GM12872 (cell line): ENCODE results near the gene ASCL1.

Experiments used
- CTCF ChIP-seq: IDR thresholded peaks from 3 replicates; pipeline ENCODE4 v1.5.1; 2011; ENCODE audit warnings: low read depth, mild to moderate bottlenecking, low read length, moderate library complexity; ENCODE audit not compliant: insufficient read depth

ASCL1 gene

DNA sequence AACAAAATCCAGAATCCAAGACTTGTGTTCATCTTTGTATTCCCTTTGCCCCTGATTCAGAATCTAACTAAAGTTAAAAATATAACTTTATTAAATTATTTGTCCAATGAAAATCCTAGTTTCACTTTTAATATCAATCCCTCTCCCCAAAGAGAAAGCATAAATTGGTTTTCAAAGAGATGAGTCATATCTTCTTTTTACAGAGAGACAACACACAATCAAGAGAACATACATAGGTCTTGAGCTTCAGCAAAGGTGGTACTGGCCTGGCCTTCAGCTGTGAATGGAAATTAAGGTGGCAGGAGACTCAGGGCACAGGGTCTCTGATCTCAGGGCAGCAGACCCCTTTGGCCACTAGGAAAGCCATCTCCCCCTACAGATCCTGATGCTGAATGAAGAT is 4.3 kb upstream of the ASCL1 start:
- TF ChIP-seq CTCF = no peak

DNA sequence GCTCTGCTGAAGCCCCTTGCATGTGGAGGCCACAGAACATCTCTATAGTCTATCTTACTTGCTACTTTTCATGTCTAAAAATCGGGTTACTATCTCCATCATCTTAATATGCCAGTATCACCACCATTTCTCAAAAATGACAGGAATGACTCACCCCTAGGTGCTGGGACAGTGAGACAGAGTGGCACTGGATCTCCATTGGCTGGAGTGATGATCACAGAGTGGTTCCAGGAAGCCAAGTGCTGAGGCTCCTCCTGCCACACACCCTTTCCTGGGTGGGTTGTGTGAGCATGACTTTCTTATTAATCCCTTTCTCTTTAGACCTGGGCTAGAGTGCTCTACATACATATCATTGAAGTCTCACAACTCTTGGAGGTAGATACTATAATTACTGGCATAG is 3.3 kb upstream of the ASCL1 start:
- no peak for TF ChIP-seq CTCF

DNA sequence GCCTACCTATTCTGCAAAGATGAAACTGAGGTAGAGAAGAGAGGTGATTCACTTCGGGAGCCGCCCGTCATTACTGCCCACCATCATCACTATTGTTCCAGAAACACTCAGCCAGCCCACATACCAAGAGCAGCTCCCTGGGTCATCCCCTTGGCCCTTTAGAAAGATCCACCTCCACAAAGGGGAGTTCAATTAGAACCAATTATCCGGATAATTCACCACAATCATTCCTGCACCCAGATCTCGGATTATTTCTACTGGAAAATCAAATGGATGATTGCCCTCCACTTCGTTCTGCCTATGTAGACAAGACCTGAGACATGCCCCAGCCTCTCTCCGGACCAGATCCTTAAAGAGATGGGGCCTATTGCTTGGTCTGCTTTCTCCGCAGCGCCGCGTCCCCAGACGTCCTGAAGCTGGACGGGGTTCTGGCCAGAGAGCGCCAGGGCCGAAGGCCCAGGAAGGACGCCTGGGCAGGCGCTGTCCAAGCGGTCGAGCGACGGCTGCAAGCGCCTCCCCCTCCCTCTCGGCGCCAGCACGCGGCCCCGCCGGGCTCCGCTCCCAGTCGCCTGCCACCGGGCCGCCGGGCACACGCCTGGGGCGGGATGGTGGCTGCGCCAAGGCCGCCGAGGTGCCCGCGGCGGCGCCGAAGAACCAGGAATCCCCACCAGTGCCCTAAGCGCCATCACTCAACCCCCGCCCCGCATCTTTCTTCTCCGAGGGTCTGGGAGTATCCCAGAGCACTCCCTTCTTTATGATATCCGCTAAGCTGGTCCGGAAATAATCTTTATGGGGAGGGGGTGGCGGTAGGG is 1.3 kb upstream of the ASCL1 start:
- TF ChIP-seq CTCF = no peak

- TF ChIP-seq CTCF = no peak
Observed at GRCh38 chr12:102956738-102957327, 641 bp upstream of the ASCL1 start.

- TF ChIP-seq CTCF = 0 out of 3 replicates have a peak, but pooled peaks have one; percentile 13
Observed at GRCh38 chr12:102958073-102958829, 777 bp downstream of the ASCL1 start.

DNA sequence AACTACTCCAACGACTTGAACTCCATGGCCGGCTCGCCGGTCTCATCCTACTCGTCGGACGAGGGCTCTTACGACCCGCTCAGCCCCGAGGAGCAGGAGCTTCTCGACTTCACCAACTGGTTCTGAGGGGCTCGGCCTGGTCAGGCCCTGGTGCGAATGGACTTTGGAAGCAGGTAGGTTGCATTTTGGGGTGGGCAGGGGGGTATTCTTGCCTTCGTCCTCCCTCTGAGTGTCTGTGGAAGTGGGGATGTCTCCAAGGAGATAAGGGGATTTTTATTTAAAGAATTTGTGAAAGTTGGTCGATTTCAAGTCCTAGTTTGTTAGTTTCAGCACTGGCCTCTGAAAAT is 1.3 kb downstream of the ASCL1 start:
- no peak for TF ChIP-seq CTCF

GRCh38 chr12:102959391-102959790 is 1.9 kb downstream of the ASCL1 start:
- TF ChIP-seq CTCF = no peak
